ENCODE data around the gene TBX4.

DNA sequence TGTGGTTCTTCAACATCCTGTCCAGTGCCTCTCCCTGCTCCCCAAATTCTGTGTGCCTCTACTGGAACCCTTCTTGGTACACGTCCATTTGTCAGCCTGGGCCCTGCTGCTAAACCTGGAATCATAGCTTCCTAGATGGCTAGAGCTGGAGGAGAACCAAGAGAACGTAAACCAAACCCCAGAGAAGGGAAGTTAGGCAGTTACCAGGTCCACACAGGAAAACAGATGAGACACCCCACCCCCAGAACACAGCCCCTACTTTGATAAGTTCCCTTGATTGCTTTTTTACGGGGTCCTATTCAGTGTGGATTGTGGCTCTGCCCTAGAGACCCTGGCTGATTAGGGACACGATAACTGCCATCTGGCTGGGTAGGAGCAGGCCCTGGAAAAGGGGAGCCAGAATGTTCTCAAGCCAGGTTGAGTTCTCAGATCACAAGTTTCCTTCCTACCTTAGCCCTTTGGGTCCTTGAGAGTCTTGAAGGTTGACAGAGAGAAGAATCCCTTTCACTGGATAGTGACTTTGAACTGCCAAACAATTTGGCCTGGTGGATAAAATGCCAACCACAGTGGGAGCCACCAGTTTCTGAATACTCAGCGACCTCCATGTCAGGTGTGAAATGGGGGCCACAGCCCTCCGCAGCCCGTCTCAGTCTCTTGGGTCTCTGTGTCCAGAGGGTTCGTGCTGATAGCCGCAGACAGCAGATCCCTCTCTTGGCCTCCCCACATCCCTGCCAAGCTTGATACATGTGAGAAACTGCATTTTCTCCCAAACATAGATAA lies 7.9 kb downstream of the TBX4 start:
- TF ChIP-seq, protein P1, sequence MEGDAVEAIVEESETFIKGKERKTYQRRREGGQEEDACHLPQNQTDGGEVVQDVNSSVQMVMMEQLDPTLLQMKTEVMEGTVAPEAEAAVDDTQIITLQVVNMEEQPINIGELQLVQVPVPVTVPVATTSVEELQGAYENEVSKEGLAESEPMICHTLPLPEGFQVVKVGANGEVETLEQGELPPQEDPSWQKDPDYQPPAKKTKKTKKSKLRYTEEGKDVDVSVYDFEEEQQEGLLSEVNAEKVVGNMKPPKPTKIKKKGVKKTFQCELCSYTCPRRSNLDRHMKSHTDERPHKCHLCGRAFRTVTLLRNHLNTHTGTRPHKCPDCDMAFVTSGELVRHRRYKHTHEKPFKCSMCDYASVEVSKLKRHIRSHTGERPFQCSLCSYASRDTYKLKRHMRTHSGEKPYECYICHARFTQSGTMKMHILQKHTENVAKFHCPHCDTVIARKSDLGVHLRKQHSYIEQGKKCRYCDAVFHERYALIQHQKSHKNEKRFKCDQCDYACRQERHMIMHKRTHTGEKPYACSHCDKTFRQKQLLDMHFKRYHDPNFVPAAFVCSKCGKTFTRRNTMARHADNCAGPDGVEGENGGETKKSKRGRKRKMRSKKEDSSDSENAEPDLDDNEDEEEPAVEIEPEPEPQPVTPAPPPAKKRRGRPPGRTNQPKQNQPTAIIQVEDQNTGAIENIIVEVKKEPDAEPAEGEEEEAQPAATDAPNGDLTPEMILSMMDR (IDR thresholded peaks at IDR 0.05) = no peak
- no peak for TF ChIP-seq POLR2AphosphoS5 (IDR thresholded peaks at IDR 0.05)

Data from transverse colon (tissue), 4 donors.